SU-DHL-6 (cell line): ENCODE data around the gene CLIP2.

Experiments used
- H2AFZ ChIP-seq: fragments of 200-600 bp; sonication (generic); 2 replicates; pipeline ENCODE4 v1.6.1; 2014; ENCODE audit warnings: low read depth, mild to moderate bottlenecking, moderate library complexity, mixed read lengths, antibody characterized with exemption, low read length; ENCODE audit not compliant: severe bottlenecking
- H3F3A ChIP-seq: fragments of 200-600 bp; shearing (Covaris generic); 2 replicates; pipeline ENCODE4 v1.6.0; 2016; ENCODE audit warnings: antibody characterized with exemption, mild to moderate bottlenecking; ENCODE audit not compliant: insufficient read depth
- H3K27ac ChIP-seq: fragments of 200-600 bp; sonication (generic); 2 replicates; pipeline ENCODE4 v1.5.1; 2016; ENCODE audit warnings: low read depth, mild to moderate bottlenecking, low read length, moderate library complexity, mixed read lengths
- H3K27me3 ChIP-seq: fragments of 200-600 bp; sonication (generic), shearing (Covaris generic); 2 replicates; pipeline ENCODE4 v1.6.0; 2014; ENCODE audit warnings: mild to moderate bottlenecking, low read length
- H3K36me3 ChIP-seq: fragments of 200-600 bp; sonication (generic); 2 replicates; pipeline ENCODE4 v1.6.1; 2014; ENCODE audit warnings: mild to moderate bottlenecking, low read length, mixed read lengths
- H3K4me2 ChIP-seq: fragments of 300-600, 200-600 bp; shearing (Covaris generic), sonication (generic); 2 replicates; pipeline ENCODE4 v1.6.0; 2014; ENCODE audit warnings: low read length, low read depth, mild to moderate bottlenecking; ENCODE audit not compliant: poor library complexity, severe bottlenecking
- H3K4me3 ChIP-seq: fragments of 200-600 bp; sonication (generic); 2 replicates; pipeline ENCODE4 v1.5.1; 2014; ENCODE audit warnings: antibody characterized with exemption, low read length, mild to moderate bottlenecking, mixed read lengths; ENCODE audit not compliant: insufficient read depth, poor library complexity, severe bottlenecking
- H3K79me2 ChIP-seq: fragments of 200-600 bp; sonication (generic); 2 replicates; pipeline ENCODE4 v1.6.1; 2014; ENCODE audit warnings: mild to moderate bottlenecking, low read length, moderate library complexity; ENCODE audit not compliant: insufficient read depth
- H3K9ac ChIP-seq: fragments of 200-600 bp; sonication (generic); 2 replicates; pipeline ENCODE4 v1.7.0; 2014; ENCODE audit warnings: mild to moderate bottlenecking, low read length
- H3K9me2 ChIP-seq: fragments of 200-600 bp; sonication (generic); replicated peaks from 2 replicates; pipeline ENCODE4 v1.6.1; 2014; ENCODE audit warnings: low read length; ENCODE audit not compliant: insufficient read depth
- H3K9me3 ChIP-seq: fragments of 200-600 bp; sonication (generic); 2 replicates; pipeline ENCODE4 v1.6.1; 2014; ENCODE audit warnings: low read length, mixed read lengths; ENCODE audit not compliant: insufficient read depth
- H4K20me1 ChIP-seq: fragments of 200-600 bp; sonication (generic); 2 replicates; pipeline ENCODE4 v1.6.1; 2014; ENCODE audit warnings: low read depth, mild to moderate bottlenecking, antibody characterized with exemption, low read length, moderate library complexity, mixed read lengths
- EZH2phosphoT487 ChIP-seq: fragments of 200-600 bp; sonication (generic), shearing (Covaris generic); conservative IDR thresholded peaks from 2 replicates; pipeline ENCODE4 v1.6.1; 2018; ENCODE audit warnings: mild to moderate bottlenecking, antibody characterized with exemption, low read length, moderate library complexity, mixed read lengths
- TF ChIP-seq, protein P1 (sequence below): fragments of 200-600 bp; sonication (generic); IDR thresholded peaks from one replicate; pipeline ENCODE4 v1.5.1; 2017; ENCODE audit warnings: antibody characterized with exemption, mild to moderate bottlenecking, low read length, moderate library complexity; ENCODE audit not compliant: insufficient read depth, poor library complexity, severe bottlenecking

Gene CLIP2

DNA sequence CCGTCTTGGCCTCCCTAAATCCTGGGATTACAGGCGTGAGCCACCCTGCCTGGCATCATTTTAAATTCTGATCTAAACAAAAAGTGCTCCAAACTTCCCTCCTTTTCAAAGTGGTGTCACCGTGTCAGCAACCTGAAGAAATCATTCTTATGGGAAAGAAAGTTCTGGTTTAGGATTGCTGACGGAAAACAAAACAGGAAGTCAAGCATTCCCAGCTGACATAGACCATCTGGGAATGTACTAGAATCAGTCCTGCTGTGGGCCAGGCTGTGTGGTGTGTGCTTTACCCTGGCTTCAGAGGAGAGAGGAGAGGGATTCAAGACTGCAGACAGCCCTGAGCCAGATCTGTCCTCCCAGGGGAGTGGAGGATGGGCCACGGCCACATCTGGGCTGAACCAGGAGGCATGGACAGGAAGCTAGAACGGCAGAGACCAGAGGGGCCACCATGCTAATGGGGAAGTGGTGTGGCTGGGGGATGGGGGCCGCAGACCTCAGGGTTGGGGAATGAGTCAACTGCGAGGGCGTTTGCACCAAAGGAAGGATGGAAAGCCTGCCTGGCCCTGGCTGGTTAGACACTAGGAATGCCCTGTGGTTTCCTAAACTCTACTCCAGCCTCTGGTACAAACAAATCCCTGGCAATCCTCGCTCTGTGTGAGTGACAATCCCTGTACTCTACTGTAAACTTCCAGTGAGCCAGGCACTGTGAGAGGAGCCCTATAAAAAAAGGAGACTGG, 16.7 kb upstream of the CLIP2 start:
- H3K4me2 ChIP-seq = no peak overlapping the region
- no peaks in the 10 kb centered on the region for H3K79me2 ChIP-seq
- no peak overlapping the region for H3K27ac ChIP-seq
- no peaks in the 10 kb centered on the region for H3F3A ChIP-seq
- TF ChIP-seq, protein P1, sequence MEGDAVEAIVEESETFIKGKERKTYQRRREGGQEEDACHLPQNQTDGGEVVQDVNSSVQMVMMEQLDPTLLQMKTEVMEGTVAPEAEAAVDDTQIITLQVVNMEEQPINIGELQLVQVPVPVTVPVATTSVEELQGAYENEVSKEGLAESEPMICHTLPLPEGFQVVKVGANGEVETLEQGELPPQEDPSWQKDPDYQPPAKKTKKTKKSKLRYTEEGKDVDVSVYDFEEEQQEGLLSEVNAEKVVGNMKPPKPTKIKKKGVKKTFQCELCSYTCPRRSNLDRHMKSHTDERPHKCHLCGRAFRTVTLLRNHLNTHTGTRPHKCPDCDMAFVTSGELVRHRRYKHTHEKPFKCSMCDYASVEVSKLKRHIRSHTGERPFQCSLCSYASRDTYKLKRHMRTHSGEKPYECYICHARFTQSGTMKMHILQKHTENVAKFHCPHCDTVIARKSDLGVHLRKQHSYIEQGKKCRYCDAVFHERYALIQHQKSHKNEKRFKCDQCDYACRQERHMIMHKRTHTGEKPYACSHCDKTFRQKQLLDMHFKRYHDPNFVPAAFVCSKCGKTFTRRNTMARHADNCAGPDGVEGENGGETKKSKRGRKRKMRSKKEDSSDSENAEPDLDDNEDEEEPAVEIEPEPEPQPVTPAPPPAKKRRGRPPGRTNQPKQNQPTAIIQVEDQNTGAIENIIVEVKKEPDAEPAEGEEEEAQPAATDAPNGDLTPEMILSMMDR = no peak
- TF ChIP-seq EZH2phosphoT487 = no peak
- no peaks in the 10 kb centered on the region for H3K27me3 ChIP-seq
- no peak overlapping the region for H3K9ac ChIP-seq
- H3K4me3 ChIP-seq = no peak overlapping the region
- no peaks in the 10 kb centered on the region for H3K36me3 ChIP-seq
- no peaks in the 10 kb centered on the region for H4K20me1 ChIP-seq
- H3K9me3 ChIP-seq = no peaks in the 10 kb centered on the region
- H3K9me2 ChIP-seq = no peaks in the 10 kb centered on the region
- H2AFZ ChIP-seq = peak overlapping the region; percentile 8

DNA sequence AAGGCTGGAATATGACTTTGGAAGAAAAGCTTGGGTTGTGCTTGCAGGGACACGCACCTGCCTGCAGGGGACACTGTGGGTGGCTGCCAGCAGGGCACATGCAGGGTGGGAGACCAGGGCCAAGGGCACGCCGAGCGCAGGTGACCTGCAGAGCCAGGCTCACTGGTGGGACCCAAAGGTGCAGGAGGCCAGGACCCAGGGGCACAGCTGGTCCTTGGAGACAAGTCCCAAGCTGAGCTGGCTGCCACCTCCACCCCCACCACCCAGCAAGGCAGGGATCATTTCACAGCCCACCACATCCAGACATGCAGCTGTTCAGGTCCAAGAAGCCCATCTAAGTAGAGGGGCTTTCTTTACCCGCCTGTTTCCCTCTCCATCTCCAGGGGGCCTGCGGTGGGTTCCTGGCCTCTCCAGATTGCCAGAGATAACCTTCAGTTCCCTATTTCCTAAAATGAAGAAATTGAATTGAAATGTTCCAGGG, 13.8 kb upstream of the CLIP2 start:
- Histone ChIP-seq H3K79me2 (no peaks in the 10 kb centered on the region), H3K36me3 (no peaks in the 10 kb centered on the region), H3K27ac (no peak overlapping the region), H2AFZ (no peak overlapping the region), H3K9me2 (no peaks in the 10 kb centered on the region), H3K4me2 (no peak overlapping the region), H3K4me3 (no peak overlapping the region), H3F3A (no peaks in the 10 kb centered on the region), H3K9me3 (no peaks in the 10 kb centered on the region), H4K20me1 (no peaks in the 10 kb centered on the region), H3K9ac (no peak overlapping the region), H3K27me3 (no peaks in the 10 kb centered on the region)
- TF ChIP-seq, protein P1 = peak; percentile 33
- no peak for TF ChIP-seq EZH2phosphoT487

DNA sequence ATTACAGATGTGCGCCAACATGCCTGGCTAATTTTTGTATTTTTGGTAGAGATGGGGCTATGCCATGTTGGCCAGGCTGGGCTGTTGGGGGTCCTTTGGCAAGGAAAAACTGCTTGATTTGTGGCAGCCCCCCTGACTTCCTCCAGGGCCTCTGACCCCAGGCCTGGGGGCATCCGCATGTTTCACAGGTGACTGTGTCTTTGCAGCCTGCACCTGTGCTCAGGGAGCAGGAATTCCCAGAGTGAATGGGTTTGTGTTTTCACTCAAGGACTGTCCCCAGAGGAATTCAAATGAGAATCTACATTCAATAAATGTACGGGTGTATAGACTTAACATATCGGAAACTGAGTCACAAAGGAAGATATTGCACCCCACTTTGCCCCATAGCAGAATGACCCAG, 11.6 kb upstream of the CLIP2 start:
- Histone ChIP-seq H3K9me3 (no peaks in the 10 kb centered on the region), H3K79me2 (no peaks in the 10 kb centered on the region), H3K36me3 (no peaks in the 10 kb centered on the region), H3F3A (no peaks in the 10 kb centered on the region), H3K27me3 (no peaks in the 10 kb centered on the region), H4K20me1 (no peaks in the 10 kb centered on the region), H3K9ac (no peak overlapping the region), H3K9me2 (no peaks in the 10 kb centered on the region), H3K27ac (no peak overlapping the region), H3K4me3 (no peak overlapping the region), H2AFZ (no peak overlapping the region), H3K4me2 (no peak overlapping the region)
- TF ChIP-seq EZH2phosphoT487 = no peak
- TF ChIP-seq, protein P1 = no peak
